ENCODE data around the gene FARP1.
A peak's percentile ranks its signal among the peaks of the same experiment; 100 is the strongest.

The FARP1 gene

GRCh38 chr13:98173431-98174152 is 30.7 kb downstream of the FARP1 start:
- peak; percentile 34 for DNase-seq (ENCODE audit: low read depth)

- DNase-seq (ENCODE audit: low read depth), result no peak
These were observed 31.4 kb downstream of the FARP1 start for GRCh38 chr13:98174307-98174706.

- DNase-seq (ENCODE audit: low read depth), result no peak
These were observed 32.1 kb downstream of the FARP1 start for GRCh38 chr13:98175043-98175442.

GRCh38 chr13:98175823-98176222 is 32.9 kb downstream of the FARP1 start:
- no peak for DNase-seq (ENCODE audit: low read depth)

GRCh38 chr13:98176777-98177608 is 34.1 kb downstream of the FARP1 start, which contains the start of gene RNF113B:
TSS of gene RNF113B (minus strand) at chr13:98177269. CDS start at chr13:98177236, 33 bp downstream.
- DNase-seq (ENCODE audit: low read depth), result no peak

DNA sequence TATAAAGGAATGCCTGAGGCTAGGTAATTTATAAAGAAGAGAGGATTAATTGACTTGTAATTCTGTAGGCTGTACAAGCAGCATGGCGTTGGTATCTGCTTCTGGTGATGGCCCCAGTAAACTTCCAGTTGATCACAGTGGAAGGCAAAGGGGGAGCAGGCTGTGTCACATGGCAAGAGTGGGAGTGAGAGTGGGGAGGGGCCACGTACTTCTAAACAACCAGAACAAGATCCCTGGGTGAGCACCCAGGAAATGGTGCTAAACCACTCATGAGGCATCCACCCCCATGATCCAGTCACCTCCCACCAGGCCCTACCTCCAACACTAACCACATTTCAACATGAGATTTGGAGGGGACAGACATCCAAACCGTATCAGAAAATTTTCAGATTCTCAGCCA is 37.2 kb downstream of the FARP1 start:
- DNase-seq (ENCODE audit: low read depth), result no peak

- DNase-seq (ENCODE audit: low read depth), result no peak
These were observed 38.4 kb downstream of the FARP1 start for GRCh38 chr13:98181111-98181815.

DNA sequence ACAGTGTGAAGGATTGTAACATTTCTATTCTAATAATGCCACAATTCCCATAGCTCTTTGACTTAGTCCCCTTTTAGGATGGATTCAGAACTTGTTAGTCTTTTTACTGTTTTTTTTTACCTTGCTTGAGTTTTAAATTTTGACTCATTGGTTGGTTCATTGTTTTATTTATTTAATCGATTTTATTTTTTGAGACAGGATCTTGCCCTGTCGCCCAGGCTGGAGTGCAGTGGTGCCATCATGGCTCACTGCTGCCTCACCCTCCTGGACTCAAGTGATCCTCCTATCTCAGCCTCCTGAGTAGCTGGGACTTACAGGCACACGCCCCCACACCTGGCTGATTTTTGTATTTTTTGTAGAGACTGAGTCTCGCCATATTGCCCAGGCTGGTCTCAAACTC is 39.3 kb downstream of the FARP1 start:
- DNase-seq (ENCODE audit: low read depth), result no peak

- no peak for DNase-seq (ENCODE audit: low read depth)
These were observed 39.7 kb downstream of the FARP1 start for GRCh38 chr13:98182589-98182988.

DNA sequence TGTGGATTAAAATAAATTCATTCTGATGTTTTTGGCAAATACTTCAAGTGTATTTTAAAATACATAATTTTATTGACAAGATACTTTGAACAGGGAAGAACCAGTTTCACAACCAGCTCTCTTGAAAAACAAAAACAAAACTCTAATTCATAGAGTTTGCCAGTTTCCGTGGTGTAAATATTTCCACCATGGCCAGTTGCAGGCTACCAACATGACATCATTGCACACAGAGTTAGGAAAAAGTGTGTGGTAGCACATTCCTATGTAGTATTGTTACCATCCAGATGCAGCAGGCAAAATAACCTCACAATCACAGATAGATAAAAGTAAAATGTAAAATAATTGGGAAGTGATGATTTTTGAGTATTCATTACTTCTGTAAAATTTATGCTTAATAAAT is 41.9 kb downstream of the FARP1 start:
- no peak for DNase-seq (ENCODE audit: low read depth)

GRCh38 chr13:98187155-98187964 is 44.5 kb downstream of the FARP1 start:
- DNase-seq (ENCODE audit: low read depth), result no peak

DNA sequence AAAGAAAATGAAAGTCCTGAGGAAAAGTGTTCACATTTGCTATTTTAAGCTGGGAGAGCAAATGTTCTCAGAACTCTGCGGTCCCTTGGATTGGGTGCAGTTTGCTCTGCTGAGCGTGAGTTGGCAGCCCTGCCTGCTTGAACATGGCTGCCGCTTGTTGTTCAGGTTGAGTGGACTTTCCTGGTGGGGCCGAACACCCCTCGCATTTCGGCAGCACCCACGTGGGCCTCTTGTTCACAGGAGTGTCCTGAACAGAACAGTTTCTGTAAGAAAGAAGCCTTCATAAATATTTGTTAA is 45.0 kb downstream of the FARP1 start:
- DNase-seq (ENCODE audit: low read depth), result no peak

- DNase-seq (ENCODE audit: low read depth), result no peak
These were observed 45.8 kb downstream of the FARP1 start for GRCh38 chr13:98188544-98189166.

DNA sequence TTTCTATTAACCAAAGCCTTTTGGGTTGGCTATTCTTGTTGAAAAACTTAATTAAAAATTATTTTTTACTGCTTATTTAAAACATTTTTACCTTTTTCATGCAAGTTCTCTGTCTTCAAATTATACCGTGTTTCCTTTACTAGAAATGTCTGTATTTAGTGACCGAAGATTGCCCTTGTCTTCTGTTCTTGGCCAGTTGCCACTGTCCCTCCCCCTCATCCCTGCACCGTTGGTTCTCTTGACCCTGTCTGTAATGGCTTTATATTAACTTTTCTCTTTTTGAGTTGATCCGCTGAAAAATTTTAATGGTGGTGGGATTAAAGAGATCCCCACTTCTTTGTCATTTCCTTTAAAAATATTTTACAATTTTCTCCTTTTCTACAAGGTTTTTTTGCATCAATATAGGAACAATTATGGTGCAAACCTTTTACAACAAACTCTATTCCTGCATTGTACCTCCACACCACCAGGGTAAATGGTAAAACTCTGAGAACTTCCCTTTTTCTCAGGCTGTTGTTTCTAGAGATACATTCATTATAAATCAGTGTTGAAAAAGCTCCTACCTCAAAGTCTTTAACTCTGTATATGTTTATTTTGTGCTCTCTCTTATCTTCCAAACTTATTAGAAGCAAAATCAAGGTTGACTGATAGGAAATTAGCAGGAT is 47.1 kb downstream of the FARP1 start:
- DNase-seq (ENCODE audit: low read depth), result no peak

GRCh38 chr13:98190889-98191444 is 48.1 kb downstream of the FARP1 start:
- DNase-seq (ENCODE audit: low read depth), result no peak

DNA sequence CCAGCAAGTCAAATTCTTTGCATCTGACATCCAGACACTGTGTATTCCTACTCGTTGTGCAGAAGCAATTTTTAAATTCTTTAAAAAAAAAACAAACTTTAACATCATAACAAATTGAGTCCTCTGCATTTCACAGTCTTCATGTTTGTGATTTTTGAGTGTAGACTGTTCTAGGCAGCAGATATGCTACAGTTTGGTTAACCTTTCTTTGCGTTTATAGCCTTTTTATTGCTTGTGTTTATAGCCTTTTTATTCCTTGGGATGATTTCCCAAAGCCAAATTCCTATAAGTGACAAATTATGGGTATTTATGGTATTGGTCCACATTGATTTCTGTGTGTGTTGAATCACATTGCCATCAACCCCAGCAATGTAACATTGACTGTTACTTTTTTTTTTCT is 49.1 kb downstream of the FARP1 start:
- DNase-seq (ENCODE audit: low read depth), result no peak

GRCh38 chr13:98195054-98195791 is 52.3 kb downstream of the FARP1 start:
- no peak for DNase-seq (ENCODE audit: low read depth)

DNA sequence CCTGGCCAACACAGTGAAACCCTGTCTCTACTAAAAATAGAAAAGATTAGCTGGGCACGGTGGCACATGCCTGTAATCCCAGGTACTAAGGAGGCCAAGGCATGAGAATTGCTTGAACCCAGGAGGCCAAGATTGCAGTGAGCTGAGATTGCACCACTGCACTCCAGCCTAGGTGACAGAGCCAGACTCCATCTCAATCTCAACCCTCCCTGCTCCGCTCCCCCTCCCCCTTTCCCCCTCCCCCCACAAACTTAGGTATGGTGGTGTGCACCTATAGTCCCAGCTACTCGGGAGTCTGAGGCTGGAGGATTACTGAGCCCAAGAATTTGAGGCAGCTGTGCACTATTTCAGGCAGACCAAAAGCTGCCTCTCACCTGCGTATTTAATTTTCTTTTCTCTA is 55.8 kb downstream of the FARP1 start:
- DNase-seq (ENCODE audit: low read depth), result no peak

DNA sequence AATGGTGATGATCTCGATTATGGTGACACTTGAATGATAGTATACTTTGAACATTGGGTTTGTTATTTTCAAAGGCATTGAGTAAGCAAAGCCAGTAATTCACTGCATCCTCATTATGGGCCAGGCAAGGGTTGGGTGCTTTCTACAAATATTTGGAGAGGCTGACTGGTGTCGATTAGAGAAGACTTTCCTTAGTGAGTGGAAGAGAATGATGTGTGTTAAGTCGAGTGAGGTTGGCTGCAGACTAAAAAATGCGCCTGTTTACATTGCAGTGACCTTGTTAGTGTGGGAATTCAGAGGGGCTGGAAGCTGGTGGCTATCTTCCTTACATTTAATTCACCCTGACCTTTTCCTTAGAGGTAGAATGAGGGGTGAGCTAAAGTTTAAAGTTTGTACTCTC is 56.6 kb downstream of the FARP1 start:
- no peak for DNase-seq (ENCODE audit: low read depth)

All from fibroblast of the conjunctiva (primary cell).